AG08395 (cell line): ENCODE results near the gene ZMYM5.
"Not testable (repeated sequence)": the region's sequence is repeated elsewhere in the genome, so short reads cannot be mapped to it uniquely, and the experiment has no call there.

Source experiments
- DNase-seq: peaks from one replicate; pipeline ENCODE4 v3.0.0; 2012; ENCODE audit warnings: mixed read lengths, low spot score

The ZMYM5 gene

GRCh38 chr13:19818223-19818842 lies 45.1 kb downstream of the ZMYM5 start:
- DNase-seq = no peak

GRCh38 chr13:19817510-19818158 lies 45.8 kb downstream of the ZMYM5 start:
- DNase-seq = no peak

GRCh38 chr13:19817106-19817505 lies 46.3 kb downstream of the ZMYM5 start:
- no peak for DNase-seq

- DNase-seq = not testable (repeated sequence)
These were observed 47.6 kb downstream of the ZMYM5 start for GRCh38 chr13:19815842-19816241.

- DNase-seq = no peak
These were observed 52.2 kb downstream of the ZMYM5 start for GRCh38 chr13:19810996-19811881.

GRCh38 chr13:19810151-19810550 lies 53.3 kb downstream of the ZMYM5 start:
- no peak for DNase-seq

GRCh38 chr13:19805765-19806164 lies 57.7 kb downstream of the ZMYM5 start:
- no peak for DNase-seq

GRCh38 chr13:19795956-19796355 lies 67.5 kb downstream of the ZMYM5 start:
- DNase-seq = no peak

- DNase-seq = no peak
These were observed 68.8 kb downstream of the ZMYM5 start for GRCh38 chr13:19794631-19795030.

- DNase-seq = no peak
These were observed 71.4 kb downstream of the ZMYM5 start for GRCh38 chr13:19791953-19792537.

GRCh38 chr13:19782727-19783682 lies 80.4 kb downstream of the ZMYM5 start, which contains the start of gene PSPC1:
PSPC1 (minus strand) TSS chr13:19782945; CDS start chr13:19782757, 188 bp downstream.
- DNase-seq = peak; percentile 98

GRCh38 chr13:19782049-19782726 lies 81.3 kb downstream of the ZMYM5 start:
- peak; percentile 43 for DNase-seq

- no peak for DNase-seq
These were observed 81.9 kb downstream of the ZMYM5 start for GRCh38 chr13:19781526-19781925.

GRCh38 chr13:19780753-19781418 lies 82.6 kb downstream of the ZMYM5 start:
- not testable (repeated sequence) for DNase-seq
